H7 (cell line): Measurements from ENCODE around the gene FSCN2. TPM values are rescaled to one million over a fixed set of nuclear protein-coding genes. Genes with fewer than 3 reads are reported as not detected.
"Not testable (repeated sequence)": the region's sequence is repeated elsewhere in the genome, so short reads cannot be mapped to it uniquely, and the experiment has no call there.

Source experiments
- DNase-seq: peaks from one replicate; pipeline ENCODE4 v3.0.0; 2012
- H3K27me3 ChIP-seq: 2 replicates; pipeline ENCODE4 v1.6.0; 2011; ENCODE audit warnings: mild to moderate bottlenecking, low read length; ENCODE audit not compliant: control insufficient read depth, insufficient read depth
- H3K36me3 ChIP-seq: replicated peaks from 2 replicates; pipeline ENCODE4 v1.5.1; 2011; ENCODE audit warnings: low read length; ENCODE audit not compliant: control insufficient read depth, insufficient read depth
- H3K4me3 ChIP-seq: 2 replicates; pipeline ENCODE4 v1.5.1; 2011; ENCODE audit warnings: low read depth, mild to moderate bottlenecking, control low read depth, low read length, moderate library complexity; ENCODE audit not compliant: insufficient read depth
- total RNA-seq: library from RNA; depleted of rRNA; stranded (reverse); fragments of >200 nt; shearing (Covaris generic); gene quantifications from 2 replicates; pipeline ENCODE4 v1.2.3, GENCODE V29; 2014; rRNA removed

The FSCN2 gene
- total RNA-seq, 1 experiment from 2014 or later = not detected

- no peak for DNase-seq
- Histone ChIP-seq H3K4me3 (no peak overlapping the region), H3K27me3 (no peaks in the 10 kb centered on the region), H3K36me3 (peaks cover 32% of the 10 kb centered on the region)
Observed at GRCh38 chr17:81583589-81584342, 55.6 kb downstream of the FSCN2 start.

- DNase-seq, H3K27me3 ChIP-seq, H3K4me3 ChIP-seq: not testable (repeated sequence)
- peaks cover 34% of the 10 kb centered on the region for H3K36me3 ChIP-seq
Observed at GRCh38 chr17:81584771-81585170, 56.6 kb downstream of the FSCN2 start.

- Histone ChIP-seq H3K36me3 (peaks cover 39% of the 10 kb centered on the region), H3K4me3 (no peak overlapping the region), H3K27me3 (no peaks in the 10 kb centered on the region)
- DNase-seq = no peak
Observed at GRCh38 chr17:81586096-81586495, 57.9 kb downstream of the FSCN2 start.

Other genes starting within 250 kb of the FSCN2 start
- 39.1 and 44.2 TPM in 2 replicates for gene SLC38A10, start 233.1 kb upstream of the FSCN2 start, total RNA-seq
- gene BAHCC1, start 132.9 kb upstream of the FSCN2 start, total RNA-seq = 8.7 and 19.7 TPM in 2 replicates
- 5,543 and 5,789 TPM in 2 replicates for gene ACTG1, start 15.6 kb upstream of the FSCN2 start, total RNA-seq
- 40.4 and 46.6 TPM in 2 replicates for gene FAAP100, start 24.0 kb downstream of the FSCN2 start, total RNA-seq
- 64.5 and 77.1 TPM in 2 replicates for gene NPLOC4, start 108.7 kb downstream of the FSCN2 start, total RNA-seq
- gene TSPAN10, start 108.8 kb downstream of the FSCN2 start, total RNA-seq = 0.48 and 0.76 TPM in 2 replicates
- gene PDE6G, start 128.2 kb downstream of the FSCN2 start, total RNA-seq = 19.0 and 22.7 TPM in 2 replicates
- gene OXLD1, start 138.2 kb downstream of the FSCN2 start, total RNA-seq = 100 and 115 TPM in 2 replicates
- 40.7 and 49.7 TPM in 2 replicates for gene CCDC137, start 138.4 kb downstream of the FSCN2 start, total RNA-seq
- gene ARL16, start 155.4 kb downstream of the FSCN2 start, total RNA-seq = 47.4 and 74.6 TPM in 2 replicates
- gene HGS, start 155.6 kb downstream of the FSCN2 start, total RNA-seq = 119 and 133 TPM in 2 replicates
- gene MRPL12, start 175.0 kb downstream of the FSCN2 start, total RNA-seq = 32.3 and 35.9 TPM in 2 replicates
- 50.6 and 56.7 TPM in 2 replicates for gene SLC25A10, start 183.9 kb downstream of the FSCN2 start, total RNA-seq